CD4-positive, alpha-beta T cell (primary cell): Measurements from ENCODE around the gene DPM2. TPM values are rescaled to one million over a fixed set of nuclear protein-coding genes. Genes with fewer than 3 reads are reported as not detected.
A peak's percentile ranks its signal among the peaks of the same experiment; 100 is the strongest.

ENCODE experiments used
- ATAC-seq: fragments of 200-7000 bp; cut with Tn5 transposase; one replicate; pipeline ENCODE4 v1.10.0; 2022; ENCODE audit warnings: mild to moderate bottlenecking; ENCODE audit not compliant: poor library complexity
- CTCF ChIA-PET: fragments of 350-600 bp; sonication (Branson Sonifier 250); formaldehyde crosslinking; loops from one replicate; lab custom pipeline; 2021; ENCODE audit warnings: antibody characterized with exemption, inconsistent platforms; lab: Charles Lee
- POLR2A ChIA-PET: fragments of 350-600 bp; sonication (Branson Sonifier 250); formaldehyde crosslinking; loops from one replicate; lab custom pipeline; 2021; ENCODE audit warnings: antibody characterized with exemption, inconsistent platforms; lab: Charles Lee
- DNase-seq, 14 experiments: peaks; one replicate each; pipeline ENCODE4 v3.0.0-alpha.2; 2013 to 2020; ENCODE audit warnings: mixed read lengths in 2 of 14
- H3K27ac ChIP-seq, 2 donors: one replicate each; pipeline versions ENCODE4 v1.5.1 to v1.7.0; 2013; ENCODE audit warnings: low read length in 2 of 2, low read depth in 1 of 2, mild to moderate bottlenecking in 1 of 2
- H3K27me3 ChIP-seq, 2 experiments: 1 replicate in 1 of 2; 2 replicates in 1 of 2; pipeline versions ENCODE4 v1.6.1 to v1.7.0; 2013; ENCODE audit warnings: low read length in 2 of 2, control low read depth in 1 of 2, mild to moderate bottlenecking in 1 of 2, moderate library complexity in 1 of 2; ENCODE audit not compliant: insufficient read depth in 2 of 2, control insufficient read depth in 1 of 2
- H3K36me3 ChIP-seq: one replicate; pipeline ENCODE4 v1.6.1; 2013; ENCODE audit warnings: low read length, control low read depth; ENCODE audit not compliant: insufficient read depth
- H3K4me1 ChIP-seq: one replicate; pipeline ENCODE4 v1.6.1; 2013; ENCODE audit warnings: low read length, control low read depth; ENCODE audit not compliant: insufficient read depth
- H3K4me3 ChIP-seq: one replicate; pipeline ENCODE4 v1.5.1; 2013; ENCODE audit warnings: mild to moderate bottlenecking, low read length, moderate library complexity
- H3K9me3 ChIP-seq, 2 experiments: 1 replicate in 1 of 2; 2 replicates in 1 of 2; pipeline versions ENCODE4 v1.6.1 to v1.7.0; 2013; ENCODE audit warnings: low read length in 2 of 2, mild to moderate bottlenecking in 2 of 2, control low read depth in 1 of 2, moderate library complexity in 1 of 2; ENCODE audit not compliant: control insufficient read depth in 1 of 2, insufficient read depth in 1 of 2
- H3K27ac Mint-ChIP-seq: one replicate; pipeline ENCODE4 v1.8.0; 2020; ENCODE audit warnings: mixed read lengths
- H3K27me3 Mint-ChIP-seq: one replicate; pipeline ENCODE4 v1.8.0; 2021; ENCODE audit warnings: mixed read lengths
- H3K36me3 Mint-ChIP-seq: one replicate; pipeline ENCODE4 v1.8.0; 2021; ENCODE audit warnings: low read depth, mixed read lengths
- H3K4me1 Mint-ChIP-seq: one replicate; pipeline ENCODE4 v1.8.0; 2021; ENCODE audit warnings: low read depth, mixed read lengths
- H3K4me3 Mint-ChIP-seq: one replicate; pipeline ENCODE4 v1.8.0; 2020; ENCODE audit warnings: mild to moderate bottlenecking, mixed read lengths
- H3K9me3 Mint-ChIP-seq: one replicate; pipeline ENCODE4 v1.8.0; 2020; ENCODE audit warnings: mixed read lengths
- intact Hi-C, 2 experiments: fragments of 100-400 bp; cut with DNase I in 1 of 2; cut with micrococcal nuclease in 1 of 2; formaldehyde crosslinking; loops; one replicate each; pipeline versions ENCODE4 v1.15.1 to v1.9.0; 2023 to 2025; cut with DNase I, micrococcal nuclease
- total RNA-seq, 174 experiments: library from RNA in 2 of 174; stranded (reverse) in 2 of 174; gene quantifications; one replicate each; pipeline ENCODE4 v1.2.3 and lab custom pipeline; 2021 to 2026
- TF ChIP-seq, protein P1 (sequence below): fragments of 200-600 bp; IDR thresholded peaks from one replicate; pipeline ENCODE4 v1.8.0; 2022; ENCODE audit warnings: antibody characterized with exemption, mild to moderate bottlenecking

The DPM2 gene
- total RNA-seq, 2 experiments from 2014 or later: 41.7 to 47.6 TPM

DNA sequence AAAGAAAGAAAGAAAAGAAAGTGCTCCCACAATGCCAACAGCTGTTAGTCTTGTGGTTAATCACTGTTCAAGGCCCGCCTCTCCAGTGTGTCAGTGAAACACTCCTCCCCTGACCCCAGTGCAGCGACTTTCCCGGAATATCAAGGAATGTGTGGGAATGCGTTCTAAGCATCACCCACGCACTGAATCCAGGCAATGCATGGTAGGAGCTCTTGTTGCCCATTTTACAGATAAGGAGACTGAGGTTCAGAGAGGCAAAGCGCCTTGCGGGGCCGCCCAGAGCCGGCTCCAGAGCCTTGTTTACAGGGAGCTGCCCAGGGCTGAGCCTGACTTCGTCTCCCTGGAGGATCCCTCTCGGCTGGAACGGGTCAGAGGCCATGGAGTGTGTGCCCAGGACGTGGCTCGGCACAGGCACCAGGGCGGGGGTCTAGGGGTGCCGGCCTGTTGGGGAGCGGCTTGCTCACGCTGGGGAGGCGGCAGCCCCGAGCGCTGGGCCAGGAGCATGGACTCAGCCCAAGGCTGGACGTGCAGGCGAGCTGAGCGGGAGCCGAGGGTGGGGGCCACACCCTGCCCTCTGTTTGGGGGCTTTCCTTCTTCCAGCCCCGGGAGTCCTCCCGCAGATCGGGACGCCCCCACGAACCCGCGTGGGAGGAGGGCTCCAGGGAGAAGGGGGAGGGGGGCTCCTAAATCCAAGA lies 39.1 kb downstream of the DPM2 start:
- Histone ChIP-seq H3K27ac (peak overlapping the region; percentile 9 to 21), H3K4me1 (peaks cover 56% of the 10 kb centered on the region), H3K27me3 (no peaks in the 10 kb centered on the region), H3K36me3 (peaks cover 35% of the 10 kb centered on the region), H3K9me3 (peaks cover 15 to 28% of the 10 kb centered on the region in 2 experiments), H3K4me3 (peak overlapping the region; percentile 89)
- Mint-ChIP-seq H3K36me3 (peaks cover 50% of the 10 kb centered on the region), H3K4me1 (peaks cover 42% of the 10 kb centered on the region), H3K4me3 (peak overlapping the region; percentile 95), H3K9me3 (no peaks in the 10 kb centered on the region), H3K27ac (peak overlapping the region; percentile 86), H3K27me3 (no peaks in the 10 kb centered on the region)
- POLR2A ChIA-PET: interaction anchor here (1.0 to 3.1 kb wide), 9 partner anchors 7 to 129 kb away, joined by 3 to 16 read pairs (median 3); partner anchors contain the start of genes CDK9, PIP5KL1 and ST6GALNAC4
- DNase-seq: peak in 2 of 14 experiments; percentile 32 to 49
- CTCF ChIA-PET: interaction anchor here (0.9 to 2.2 kb wide), 2 partner anchors 12 to 29 kb away, joined by 5 read pairs; no protein-coding TSS in a partner anchor
- ATAC-seq: peak; percentile 15
- TF ChIP-seq, protein P1, sequence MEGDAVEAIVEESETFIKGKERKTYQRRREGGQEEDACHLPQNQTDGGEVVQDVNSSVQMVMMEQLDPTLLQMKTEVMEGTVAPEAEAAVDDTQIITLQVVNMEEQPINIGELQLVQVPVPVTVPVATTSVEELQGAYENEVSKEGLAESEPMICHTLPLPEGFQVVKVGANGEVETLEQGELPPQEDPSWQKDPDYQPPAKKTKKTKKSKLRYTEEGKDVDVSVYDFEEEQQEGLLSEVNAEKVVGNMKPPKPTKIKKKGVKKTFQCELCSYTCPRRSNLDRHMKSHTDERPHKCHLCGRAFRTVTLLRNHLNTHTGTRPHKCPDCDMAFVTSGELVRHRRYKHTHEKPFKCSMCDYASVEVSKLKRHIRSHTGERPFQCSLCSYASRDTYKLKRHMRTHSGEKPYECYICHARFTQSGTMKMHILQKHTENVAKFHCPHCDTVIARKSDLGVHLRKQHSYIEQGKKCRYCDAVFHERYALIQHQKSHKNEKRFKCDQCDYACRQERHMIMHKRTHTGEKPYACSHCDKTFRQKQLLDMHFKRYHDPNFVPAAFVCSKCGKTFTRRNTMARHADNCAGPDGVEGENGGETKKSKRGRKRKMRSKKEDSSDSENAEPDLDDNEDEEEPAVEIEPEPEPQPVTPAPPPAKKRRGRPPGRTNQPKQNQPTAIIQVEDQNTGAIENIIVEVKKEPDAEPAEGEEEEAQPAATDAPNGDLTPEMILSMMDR: no peak
- intact Hi-C loops: loop anchor here (1.0 to 5.0 kb wide), 2 partner anchors 19 to 36 kb away; partner anchors contain the start of gene ST6GALNAC4 (in 1 of the 2)

DNA sequence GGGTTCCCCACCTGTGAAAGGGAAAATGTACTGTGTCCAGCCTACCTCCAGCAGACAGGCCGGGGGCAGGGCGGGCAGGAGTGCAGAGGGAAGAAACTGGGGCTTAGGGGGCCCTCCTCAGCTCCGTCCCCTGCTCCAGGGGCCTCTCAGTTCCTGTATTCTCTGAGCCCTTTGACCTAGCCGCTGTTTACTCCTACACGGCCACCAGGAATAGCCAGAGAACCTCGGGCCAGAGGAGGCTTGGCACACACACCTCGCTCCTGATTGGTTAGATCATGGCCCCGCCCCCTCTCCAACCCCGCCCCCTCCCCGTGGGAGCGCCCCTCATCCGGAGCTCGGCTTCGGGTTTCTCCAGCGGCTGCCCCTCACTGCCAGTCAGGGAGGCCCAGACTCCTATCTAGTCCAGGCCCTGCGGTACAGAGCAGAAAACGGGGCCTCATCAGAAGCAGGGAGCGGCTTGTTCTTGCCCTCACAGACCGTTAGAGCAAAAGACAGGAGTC lies 40.4 kb downstream of the DPM2 start:
- Histone ChIP-seq H3K27me3 (no peaks in the 10 kb centered on the region), H3K27ac (no peak overlapping the region)
- no peaks in the 10 kb centered on the region for H3K9me3 Mint-ChIP-seq

More for the DNA sequence above, 40.4 kb downstream of the DPM2 start:
- H3K4me3 ChIP-seq: no peak overlapping the region
- H3K36me3 Mint-ChIP-seq: peaks cover 61% of the 10 kb centered on the region
- peak overlapping the region; percentile 58 for H3K4me3 Mint-ChIP-seq
- H3K9me3 ChIP-seq: peaks cover 22 to 32% of the 10 kb centered on the region in 2 experiments
- intact Hi-C loops: loop anchor here in 1 of 2 experiments (5.0 kb wide), 1 partner anchor 35 kb away; no protein-coding TSS in a partner anchor
- H3K4me1 Mint-ChIP-seq: peaks cover 39% of the 10 kb centered on the region
- ATAC-seq (no peak), DNase-seq (peak in 3 of 14 experiments; percentile 45 to 57 (median 51))
- CTCF ChIA-PET: interaction anchor here (1.3 kb wide), 1 partner anchor 24 kb away, joined by 3 read pairs; no protein-coding TSS in a partner anchor
- POLR2A ChIA-PET: interaction anchor here (0.9 to 1.7 kb wide), 3 partner anchors 9 to 34 kb away, joined by 3 to 8 read pairs (median 4); no protein-coding TSS in a partner anchor
- H3K27me3 Mint-ChIP-seq: no peaks in the 10 kb centered on the region
- H3K4me1 ChIP-seq: peaks cover 43% of the 10 kb centered on the region
- TF ChIP-seq, protein P1: no peak
- peaks cover 46% of the 10 kb centered on the region for H3K36me3 ChIP-seq
- H3K27ac Mint-ChIP-seq: peak overlapping the region; percentile 86
